HCT116 (cell line): ENCODE measurements around the gene RNF126.

Source experiments
- POLR2A ChIP-seq: IDR thresholded peaks from 2 replicates; pipeline ENCODE4 v1.7.0; 2011; ENCODE audit warnings: borderline replicate concordance; ENCODE audit not compliant: insufficient read depth, insufficient read length; ENCODE audit errors: extremely low read depth
- SP1 ChIP-seq: IDR thresholded peaks from 2 replicates; pipeline ENCODE4 v1.6.1; 2012; ENCODE audit warnings: low read depth

DNA sequence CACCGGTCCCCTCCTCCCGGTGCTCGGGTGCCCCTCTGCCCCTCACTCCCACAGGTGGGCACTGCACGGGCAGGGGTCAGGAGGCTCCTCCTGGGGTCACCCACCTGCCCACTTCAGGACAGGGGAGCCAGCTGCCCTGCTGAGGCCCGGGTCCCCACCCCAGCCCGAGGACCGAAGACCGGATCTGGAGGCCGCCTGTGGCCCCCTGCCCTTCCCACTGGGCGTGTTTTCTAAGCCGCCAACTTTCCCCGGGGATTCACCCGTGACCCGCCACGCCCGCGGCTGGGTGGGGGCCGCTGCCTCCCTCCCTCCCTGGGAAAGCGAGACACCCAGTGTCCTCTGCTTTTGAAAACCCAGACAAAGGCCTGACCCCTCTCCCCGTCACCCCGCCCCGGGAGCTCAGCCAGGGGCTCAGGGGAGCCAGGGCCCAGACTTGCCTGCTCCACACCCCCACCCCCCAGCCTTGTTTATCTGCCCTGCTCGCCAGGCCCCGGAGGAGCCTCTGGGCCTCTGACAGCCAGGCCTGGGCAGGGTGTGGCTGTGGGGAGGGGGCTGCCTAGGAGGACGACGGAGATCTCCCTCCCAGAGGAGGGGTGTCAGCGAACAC lies 47.1 kb upstream of the RNF126 start:
- TF ChIP-seq POLR2A (no peak), SP1 (no peak)
